NOMO-1 (cell line): Measurements from ENCODE around the gene CTDSPL.

Experiments used
- DNase-seq, 2 experiments: peaks; one replicate each; lab custom pipeline; 2025; ENCODE audit not compliant: unreplicated experiment in 2 of 2; lab: John Stamatoyannopoulos, UW

The CTDSPL gene

DNA sequence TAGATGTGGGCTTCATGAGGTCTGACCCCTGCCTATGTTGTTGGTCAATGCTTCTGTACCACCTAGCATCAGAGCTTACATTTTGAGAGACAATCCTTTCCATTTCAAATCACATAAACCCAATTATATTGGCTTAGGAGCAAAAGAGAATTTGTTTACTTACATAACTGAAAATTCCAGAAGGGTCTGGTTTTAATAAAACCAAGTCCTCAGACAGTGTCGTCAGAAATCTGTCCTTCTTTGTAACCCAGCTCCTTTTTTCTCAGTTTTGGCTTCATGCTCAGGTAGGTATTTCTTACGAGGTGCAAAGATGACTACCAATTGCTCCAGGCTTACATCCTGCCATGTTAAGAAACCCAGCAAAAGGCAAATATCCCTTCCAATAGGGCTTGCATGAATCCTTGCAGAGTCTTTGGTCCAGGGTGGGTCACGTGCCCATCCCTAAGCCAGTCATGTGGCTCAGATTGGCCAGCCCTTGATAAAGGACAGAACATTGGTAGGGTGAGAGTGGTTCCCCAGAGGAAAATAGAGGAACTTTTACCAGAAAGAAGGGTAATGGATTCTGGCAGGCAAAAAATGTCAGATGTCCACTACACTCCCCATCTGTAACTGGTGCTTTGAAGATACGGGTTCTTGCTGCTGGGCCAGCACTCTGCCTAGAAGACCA is 78.7 kb downstream of the CTDSPL start:
- DNase-seq = no peak

DNA sequence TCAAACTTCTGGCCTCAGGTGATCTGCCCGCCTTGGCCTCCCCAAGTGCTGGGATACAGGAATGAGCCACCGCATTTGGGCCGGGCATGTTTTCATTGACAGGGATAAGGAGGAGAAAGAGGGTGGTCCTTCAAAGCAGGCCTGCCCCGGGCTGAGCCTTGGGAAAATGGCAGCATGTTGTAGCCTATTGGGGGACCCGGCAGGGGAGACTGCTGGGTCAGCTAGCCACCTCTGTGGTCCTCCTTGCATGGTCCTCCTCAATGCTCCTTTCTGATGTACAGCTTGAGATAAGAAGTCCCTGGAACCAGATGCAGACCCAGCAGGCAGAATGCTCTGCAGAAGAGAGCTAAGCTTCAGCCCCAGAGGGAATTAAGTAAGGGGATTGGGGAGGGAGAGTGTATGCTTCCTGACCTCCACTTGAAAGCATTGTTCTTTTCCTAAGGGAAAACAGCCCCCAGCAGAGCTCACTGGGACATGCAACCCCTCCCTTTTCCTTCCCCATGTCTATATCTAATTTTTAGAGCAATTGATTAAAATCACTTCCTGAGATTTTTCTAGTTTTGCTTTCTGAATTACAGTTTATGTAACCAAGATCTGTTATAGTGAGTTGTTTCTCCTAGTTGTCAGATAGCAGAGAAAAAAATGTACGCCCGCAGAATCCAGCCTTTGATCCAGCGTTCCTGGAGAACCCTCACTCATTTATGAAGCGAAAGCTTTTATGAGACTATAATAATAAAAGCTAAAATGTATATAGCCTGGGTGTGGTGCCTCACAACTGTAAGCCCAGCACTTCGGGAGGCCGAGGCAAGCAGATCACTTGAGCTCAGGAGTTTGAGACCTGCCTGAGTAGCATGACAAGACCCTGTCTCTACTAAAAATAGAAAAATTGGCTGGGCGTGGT is 80.2 kb downstream of the CTDSPL start:
- DNase-seq = no peak

DNA sequence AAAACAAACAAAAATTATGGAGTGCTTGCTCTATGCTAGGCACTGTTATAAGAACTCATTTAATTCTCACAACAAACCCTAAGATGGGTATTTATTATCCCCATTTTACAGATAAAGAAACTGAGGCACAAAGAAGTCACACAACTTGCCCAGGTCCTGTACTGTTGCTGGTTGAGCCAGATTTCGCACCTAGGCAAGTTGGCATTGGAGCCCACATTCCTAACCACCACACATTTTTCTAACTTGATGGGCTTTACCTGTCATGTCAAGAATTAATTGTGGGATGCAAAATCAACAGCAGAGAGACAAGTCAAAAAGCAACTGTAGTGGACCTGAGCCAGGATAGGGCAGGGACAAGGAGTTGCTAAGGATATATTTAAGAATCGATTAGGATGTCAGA is 81.0 kb downstream of the CTDSPL start:
- DNase-seq = no peak

DNA sequence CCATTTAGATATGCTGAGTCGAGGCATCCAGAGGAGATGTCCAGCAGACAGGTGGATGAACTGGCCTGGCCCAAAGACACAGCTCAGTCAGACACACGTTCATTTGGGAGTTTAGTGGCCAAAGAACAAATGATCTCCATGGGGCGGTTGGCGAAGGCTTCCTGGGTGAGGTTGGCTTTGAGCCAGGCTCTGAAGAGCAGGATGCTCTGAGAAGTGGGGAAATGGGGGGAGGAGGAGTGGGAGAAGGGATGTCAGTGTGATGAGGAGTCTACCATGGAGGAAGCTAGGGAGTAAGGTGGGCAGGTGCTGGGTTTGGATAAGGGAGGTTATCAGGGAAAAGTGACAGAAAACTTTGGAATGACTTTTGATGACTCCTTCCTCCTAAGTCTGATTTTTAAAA is 81.4 kb downstream of the CTDSPL start:
- no peak for DNase-seq

DNA sequence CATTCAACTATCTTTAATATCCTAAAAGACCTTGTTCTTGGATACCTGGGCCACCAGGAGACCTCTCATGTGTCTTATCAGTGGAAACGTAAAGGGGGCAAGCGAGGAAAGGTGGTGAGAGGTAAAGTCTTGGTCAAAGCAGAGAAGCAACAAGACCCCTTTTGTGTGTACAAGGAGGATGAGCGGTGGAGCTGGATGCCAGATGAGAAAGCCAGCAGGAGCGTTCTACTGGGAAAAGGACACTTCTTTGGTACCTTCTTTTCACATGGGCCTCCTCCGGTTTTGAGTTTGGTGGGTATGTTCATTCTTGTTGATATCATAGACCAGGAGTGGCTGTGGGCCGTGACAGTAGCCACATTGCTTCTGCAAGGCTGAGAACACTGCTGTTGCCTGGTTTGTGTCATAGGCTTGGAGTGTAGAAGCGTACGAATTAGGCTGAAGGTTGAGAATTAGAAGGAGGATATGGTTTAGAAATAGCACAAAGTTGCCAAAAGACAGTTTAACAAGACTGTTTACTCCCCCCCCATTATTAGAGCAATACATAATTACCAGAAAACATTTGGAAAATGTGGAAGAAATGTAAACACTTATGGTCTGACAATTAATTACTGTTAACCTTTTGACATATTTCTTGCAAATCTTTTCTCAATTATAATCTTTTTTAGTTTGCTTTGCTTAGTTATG is 82.1 kb downstream of the CTDSPL start:
- DNase-seq = no peak

DNA sequence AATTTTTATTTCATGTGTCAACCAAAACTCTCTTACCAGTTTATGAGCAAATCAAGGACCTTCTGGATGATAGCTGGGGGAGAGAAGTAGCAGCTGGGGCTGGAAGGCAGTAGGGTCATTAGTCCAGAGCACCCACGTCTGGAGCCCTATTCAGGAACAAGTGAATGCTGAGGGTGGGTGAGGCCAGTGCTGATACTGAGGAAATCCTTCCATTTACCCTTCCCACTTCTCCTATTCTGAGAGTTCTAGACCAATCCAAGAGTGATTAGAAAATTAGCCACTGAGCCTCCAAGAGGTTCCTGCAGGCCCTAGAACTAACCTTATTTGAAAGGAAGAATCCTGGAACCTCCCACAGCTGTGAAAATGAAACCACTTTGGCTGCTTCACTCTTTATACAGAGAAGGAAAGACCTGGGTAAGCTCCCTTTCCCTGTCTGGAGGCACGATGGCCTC is 82.7 kb downstream of the CTDSPL start:
- DNase-seq = no peak

DNA sequence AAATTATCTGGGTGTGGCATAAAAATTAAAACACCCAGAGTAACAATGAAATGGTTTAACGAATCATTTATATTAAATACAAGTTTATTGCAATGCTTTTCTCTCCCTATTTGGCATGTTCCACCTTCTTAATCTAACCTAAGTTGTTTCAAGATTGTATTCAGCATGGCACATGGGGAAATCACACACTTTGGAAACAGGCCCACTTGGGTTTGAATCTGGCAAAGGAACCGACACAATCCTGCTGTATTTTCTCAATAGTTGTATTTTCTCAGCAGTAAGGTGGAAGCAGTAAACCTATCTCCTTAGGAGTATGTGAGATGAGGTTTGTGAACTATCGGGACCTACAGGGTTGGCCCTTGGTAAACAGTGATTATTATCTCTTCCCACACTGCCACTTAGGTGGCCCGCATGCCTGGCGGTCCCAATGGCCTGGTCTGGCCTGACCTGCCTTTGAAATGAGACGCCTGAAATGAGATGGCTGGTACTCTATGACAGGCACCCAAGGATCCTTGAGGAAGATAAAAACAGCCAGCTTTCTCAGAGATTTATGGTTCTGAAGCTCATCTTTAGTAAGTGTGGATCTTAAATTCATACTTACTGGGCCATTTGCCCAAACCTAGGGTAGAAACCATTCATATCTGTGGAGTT is 83.6 kb downstream of the CTDSPL start:
- no peak for DNase-seq

DNA sequence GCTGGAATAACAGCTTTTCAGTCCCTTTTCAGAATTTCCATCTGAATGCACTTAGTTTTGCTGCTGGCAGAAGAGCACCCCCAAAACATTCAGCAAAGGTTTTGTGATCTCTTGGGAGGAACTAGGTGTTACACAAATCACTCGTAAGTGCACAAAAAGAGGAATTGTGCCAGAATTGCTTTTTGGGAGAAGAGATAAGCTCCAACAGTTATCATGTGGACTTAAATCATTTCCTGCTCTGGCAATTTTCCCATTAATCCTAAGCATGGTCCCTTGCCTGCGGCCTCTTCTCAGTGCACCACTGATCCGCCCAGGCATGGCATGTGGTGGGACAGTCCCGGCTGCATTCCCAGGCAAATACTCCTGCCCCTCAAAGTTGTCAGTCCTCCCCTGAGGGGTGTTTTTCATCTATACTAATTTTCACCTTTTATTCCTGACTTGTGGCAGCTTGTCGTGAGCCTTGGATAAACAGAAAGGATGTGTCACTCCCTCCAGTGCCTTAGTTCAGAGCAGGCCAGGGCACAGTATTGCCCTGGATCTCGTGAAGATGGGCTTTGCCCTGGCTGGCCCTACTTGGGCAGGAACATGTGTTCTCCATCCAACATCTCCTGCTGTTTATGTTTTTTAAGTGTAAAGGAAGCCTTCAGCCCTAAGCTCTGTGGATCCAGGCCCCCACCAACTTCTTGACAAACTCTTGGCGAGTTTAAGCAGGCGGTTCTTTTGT is 84.3 kb downstream of the CTDSPL start:
- DNase-seq = no peak

DNA sequence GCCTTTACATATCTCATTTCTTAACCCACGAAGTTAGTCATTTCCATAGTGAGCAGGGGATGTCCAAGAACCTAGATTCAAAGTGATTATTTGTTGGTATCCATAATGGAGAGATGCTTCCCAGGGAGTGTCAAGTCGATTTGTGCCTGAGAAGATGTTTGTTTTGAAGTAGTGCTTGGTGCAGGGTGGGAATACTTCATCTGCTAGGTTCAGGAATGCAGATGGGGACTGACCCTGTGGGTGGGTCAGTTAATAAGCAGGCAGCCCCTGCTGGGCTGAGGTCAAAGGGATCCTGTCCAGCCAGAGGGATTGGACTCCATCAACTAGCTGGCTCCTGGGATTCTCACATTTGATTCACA is 84.8 kb downstream of the CTDSPL start:
- DNase-seq = no peak

DNA sequence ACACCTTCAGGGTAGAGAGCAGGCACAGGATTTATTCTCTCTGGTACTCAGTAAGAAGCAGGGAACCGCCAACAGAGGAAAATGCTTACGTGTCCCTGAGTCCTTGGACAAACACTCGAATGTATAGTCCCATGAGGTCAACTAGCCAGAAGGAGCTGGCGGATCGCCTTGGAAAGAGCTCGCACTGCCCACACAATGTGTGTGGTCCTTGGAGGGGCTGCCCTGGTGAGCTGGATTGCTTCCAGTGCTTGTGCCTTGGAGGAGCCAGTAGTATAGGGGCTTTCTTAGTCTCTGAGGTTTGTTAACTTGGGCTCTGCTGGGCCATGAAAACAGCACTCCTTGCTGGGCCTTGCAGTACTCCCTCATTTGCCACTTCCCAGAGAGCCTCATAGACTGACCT is 88.2 kb downstream of the CTDSPL start:
- no peak for DNase-seq

DNA sequence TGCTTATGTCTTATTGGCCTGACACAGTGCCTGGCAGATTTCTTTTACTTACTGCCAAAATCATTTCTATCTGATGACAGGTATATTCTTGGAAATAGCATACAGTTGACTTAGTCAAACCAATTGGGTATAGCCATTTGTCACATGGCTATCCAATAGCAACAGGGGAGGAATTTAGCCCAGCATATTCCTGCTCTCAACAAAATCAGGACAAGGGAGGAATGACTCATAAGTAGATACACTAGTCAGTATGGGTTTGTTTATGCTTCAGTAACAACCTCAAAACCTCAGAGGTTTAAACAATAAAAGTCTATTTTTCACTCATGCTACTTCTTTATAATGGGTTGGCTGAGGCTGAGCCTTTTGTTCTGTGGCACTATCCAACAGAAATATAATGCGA is 90.9 kb downstream of the CTDSPL start:
- DNase-seq = no peak

DNA sequence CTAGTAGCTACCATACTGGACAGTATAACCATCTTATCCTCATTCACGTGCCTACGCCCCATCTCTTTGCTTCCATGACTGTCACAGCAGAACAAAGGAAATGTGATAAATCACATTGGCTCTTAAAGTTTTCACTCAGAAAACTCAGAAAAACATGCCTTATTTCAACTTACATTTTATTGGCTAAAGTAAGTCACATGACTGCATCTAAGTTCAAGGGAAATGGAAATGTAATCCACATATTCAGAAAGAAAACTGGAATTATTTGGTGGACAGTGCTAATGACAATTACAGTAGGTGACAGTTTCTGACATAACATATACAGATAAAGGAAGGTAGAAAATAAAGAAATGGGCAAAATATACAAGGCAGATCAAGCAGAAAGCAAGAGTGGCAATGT is 91.5 kb downstream of the CTDSPL start:
- DNase-seq = no peak

DNA sequence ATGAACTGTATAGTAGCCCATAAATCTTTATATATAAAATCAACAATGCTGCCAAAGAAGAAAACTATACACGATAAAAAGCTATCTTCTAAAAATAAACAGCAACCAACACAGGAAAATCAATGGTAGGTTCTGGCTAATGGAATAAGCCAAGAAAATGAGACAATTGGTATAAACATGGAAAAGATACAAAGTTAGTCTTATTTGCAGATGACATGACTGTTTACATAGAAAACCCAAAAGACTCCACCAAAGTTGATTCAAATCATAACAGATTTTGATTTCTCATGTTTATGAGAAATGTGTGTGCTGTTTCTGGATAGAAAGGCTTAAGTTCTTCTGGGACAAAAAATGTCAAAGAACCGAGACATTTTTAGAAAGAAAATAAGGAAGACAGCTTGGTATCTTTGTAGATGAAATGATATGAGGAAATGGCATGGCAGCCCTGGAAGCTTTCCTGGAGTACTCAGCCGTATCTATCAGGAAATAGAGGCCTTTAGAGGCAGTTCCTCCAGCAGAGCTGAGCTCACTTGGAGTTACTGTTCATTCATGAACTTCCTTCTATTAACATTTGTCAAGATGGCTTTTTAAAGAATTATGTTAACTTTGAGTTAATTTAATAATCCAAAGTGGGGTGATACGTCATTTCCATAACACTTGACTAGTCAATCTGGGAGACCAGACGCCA is 92.2 kb downstream of the CTDSPL start:
- no peak for DNase-seq

DNA sequence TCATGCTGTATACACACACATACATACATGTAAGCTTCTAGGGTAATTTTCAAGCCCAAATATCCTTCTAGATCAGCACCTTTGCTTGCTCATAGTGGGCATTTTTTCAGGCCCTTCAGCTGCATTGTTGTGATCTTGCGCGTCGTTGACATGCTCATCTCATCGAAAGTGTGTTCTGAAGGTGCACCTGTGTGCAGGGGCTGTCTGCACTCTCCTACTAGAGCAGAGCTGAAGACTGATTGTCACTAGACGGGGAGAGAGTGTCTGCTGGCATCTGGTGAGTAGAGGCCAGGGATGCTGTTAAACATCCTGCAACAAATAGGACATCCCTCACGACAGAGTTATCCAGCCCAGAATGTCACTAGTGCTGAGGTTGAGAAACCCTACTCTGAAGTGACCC is 93.2 kb downstream of the CTDSPL start:
- DNase-seq = no peak

DNA sequence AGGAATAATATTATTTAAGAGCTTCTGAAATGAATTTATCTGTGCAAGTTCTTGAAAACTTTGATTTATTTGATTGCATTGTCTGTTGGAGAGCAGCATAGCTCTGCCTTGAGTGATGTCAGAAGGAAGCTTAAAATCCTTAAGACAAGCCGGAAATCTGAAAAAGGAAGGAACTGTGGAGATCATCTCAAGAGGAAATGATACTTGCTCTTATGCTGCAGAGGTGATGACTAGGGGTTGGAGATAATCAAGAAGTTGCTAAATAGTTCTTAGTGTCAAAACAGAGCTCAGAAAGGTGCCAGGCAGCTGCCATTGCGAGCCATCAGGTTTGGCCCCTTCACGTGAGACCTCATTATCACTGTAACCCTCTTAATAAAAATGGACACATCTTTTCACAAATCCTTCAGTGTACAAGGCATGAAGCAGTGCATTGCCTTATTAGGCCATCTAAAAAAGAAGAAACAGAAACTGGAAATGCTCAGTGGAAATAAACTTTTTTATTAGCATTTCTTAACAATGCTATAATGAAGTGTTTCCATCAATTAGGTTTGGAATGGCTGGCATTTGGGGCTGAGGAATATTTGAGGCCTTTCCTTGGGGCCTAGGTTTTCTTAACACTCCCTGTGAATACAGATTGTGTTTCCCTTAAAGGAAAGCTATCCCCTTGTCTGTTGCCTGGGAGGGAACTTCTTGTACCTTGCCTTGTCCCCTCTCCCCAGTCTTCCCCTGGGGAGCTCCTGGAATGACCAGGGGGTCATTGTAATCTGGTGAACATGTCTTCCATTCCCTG is 94.4 kb downstream of the CTDSPL start:
- DNase-seq = peak; percentile 69 to 93

DNA sequence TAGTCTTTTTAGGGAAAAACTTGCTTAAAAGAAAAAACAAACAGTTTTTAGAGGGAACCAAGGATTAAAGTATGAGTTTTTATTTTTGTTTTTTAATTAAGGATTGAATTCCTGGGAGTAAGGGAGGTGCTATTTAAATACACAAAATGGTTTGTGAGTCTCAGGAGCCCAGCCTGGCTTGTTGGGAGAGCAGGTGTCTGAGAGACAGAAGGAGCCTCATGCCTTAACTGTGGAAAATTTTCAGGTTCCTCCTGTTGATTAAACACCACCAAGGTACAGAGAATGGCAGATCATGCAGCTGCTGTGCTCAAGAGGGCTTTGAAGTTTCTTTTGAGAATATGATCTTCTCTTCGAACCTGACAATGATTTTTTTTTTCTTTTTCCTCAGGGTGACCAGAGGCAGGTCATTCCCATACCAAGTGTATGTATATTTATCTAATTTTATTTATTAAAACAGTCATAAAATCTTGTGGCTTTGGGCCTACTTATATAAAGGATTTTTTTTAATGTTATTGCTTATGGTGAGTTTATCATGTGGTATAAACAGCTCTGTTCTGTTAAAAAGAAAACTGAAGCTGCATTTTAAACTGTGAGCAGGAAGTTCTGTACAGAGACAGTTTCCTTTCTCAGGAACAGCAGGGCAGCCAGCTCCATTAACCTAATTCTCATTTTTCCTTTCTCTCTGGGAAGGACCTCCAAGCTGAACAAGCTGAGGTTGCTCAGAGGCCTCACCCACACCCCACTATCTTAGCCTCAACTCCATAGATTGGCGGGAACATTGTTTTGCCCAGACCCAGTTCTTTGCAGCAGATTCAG is 95.3 kb downstream of the CTDSPL start:
- no peak for DNase-seq

DNA sequence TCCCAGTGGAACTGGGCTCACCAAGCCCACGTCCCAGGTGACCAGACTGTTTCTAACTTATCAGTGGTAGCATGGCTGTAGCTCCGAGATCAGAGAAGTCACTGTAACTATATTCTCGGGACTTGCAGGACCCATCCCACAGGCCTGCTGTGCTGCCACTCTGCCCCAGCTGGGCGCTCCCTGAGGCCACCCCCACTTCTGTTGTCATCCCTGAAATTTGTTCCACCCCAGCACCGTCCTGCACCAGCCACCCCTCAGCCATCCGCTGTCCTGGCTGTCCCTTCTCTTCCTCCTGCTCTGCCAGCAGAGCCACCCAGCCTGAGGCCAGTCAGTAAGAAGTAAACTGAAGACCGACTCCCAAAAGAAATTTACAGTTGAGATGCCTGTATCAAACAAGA is 95.9 kb downstream of the CTDSPL start:
- DNase-seq = no peak

DNA sequence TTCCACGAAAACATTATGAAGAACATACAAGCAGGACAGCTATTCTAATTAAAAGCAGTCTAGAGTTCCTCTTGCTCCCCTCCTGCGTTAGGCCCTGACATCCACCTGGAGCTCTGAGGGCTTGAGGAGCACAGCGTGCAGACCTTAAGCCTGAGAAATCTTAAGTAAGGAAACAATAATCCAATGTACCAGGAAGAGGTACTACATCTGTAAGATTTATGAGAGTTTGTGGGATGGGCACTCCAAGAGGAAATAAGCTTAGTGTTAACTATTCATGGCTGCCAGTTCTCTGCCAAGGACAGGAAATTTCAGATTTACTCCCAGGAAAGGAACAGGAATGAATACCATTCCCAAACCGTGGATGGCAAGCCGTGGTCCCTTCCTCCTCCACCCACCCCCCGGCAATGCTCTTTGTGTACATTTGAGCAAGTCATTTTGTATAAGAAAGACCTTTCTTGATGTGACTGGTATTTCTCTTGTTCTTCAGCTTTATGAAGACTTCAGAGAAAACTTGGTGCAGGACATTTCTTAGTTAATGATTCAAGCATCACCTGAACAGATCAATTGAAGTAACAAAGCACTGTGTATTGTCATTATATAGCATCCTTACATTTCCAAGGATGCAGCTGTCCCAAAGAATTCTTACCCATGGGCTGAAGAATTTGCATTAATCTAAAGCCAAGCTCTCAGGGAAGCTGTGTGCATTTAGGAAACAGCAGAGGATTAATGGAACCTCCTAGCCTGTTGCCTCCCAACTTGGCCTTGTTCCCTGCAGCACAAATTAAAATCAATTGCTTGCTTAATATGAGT is 100.1 kb downstream of the CTDSPL start:
- DNase-seq = no peak
